ENCODE measurements around the gene CD300A. TPM values are rescaled to one million over a fixed set of nuclear protein-coding genes. Genes with fewer than 3 reads are reported as not detected.

Gene CD300A
- 0.34 and 0.71 TPM in 2 replicates for total RNA-seq

DNA sequence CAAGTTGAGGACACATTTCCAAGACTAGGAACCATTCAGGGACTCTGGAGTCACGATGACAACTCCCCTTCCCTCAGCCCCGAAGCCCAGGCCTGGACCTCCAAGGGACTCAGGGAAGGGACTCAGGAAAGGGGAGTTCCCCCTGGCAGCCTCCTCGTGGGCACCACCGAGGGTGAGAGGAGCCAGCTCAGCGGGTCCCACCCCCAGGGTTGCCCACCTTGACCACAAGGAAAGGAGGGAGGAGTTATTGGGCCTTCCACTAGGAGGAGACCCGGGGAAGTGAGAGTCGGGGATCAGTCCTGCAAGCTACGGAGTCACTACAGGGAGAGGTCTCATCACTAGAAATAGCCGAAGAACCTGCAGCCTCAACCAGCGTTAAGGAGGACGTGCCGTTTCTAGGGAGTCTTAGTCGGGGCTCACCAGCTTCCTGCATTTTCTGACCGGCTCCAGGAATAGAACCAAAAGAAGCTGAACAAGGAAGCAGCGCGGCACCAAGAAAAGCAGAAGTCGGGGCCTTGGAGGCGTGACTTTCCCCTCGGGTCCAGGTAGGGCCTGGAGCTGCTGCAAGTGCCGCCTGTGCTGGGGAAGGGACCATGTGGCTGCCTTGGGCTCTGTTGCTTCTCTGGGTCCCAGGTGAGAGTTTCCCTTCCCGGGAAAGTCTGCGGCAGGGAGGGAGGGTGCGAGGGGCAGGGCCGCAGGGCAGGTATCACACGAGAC lies at the start of gene CD300A:
CD300A (plus strand) TSS at position 524 of the 717 bp plus-strand sequence; CDS start at position 594, 70 bp downstream.
- TF ChIP-seq, protein P1, sequence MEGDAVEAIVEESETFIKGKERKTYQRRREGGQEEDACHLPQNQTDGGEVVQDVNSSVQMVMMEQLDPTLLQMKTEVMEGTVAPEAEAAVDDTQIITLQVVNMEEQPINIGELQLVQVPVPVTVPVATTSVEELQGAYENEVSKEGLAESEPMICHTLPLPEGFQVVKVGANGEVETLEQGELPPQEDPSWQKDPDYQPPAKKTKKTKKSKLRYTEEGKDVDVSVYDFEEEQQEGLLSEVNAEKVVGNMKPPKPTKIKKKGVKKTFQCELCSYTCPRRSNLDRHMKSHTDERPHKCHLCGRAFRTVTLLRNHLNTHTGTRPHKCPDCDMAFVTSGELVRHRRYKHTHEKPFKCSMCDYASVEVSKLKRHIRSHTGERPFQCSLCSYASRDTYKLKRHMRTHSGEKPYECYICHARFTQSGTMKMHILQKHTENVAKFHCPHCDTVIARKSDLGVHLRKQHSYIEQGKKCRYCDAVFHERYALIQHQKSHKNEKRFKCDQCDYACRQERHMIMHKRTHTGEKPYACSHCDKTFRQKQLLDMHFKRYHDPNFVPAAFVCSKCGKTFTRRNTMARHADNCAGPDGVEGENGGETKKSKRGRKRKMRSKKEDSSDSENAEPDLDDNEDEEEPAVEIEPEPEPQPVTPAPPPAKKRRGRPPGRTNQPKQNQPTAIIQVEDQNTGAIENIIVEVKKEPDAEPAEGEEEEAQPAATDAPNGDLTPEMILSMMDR (IDR thresholded peaks at IDR 0.05): no peak
- H3K27ac Mint-ChIP-seq: peak within 1 kb of the TSS; percentile 4
- peak; percentile 51 for ATAC-seq (ENCODE audit: low read depth)
- intact Hi-C loops (cut with micrococcal nuclease): loop anchor here (2.0 kb wide), 1 partner anchor 67 kb away; no protein-coding TSS in a partner anchor
- H3K27me3 Mint-ChIP-seq: peaks cover 6% of the 10 kb centered on the region
- DNase-seq: peak; percentile 35
- no peaks in the 10 kb centered on the region for H3K9me3 Mint-ChIP-seq
- ChIA-PET POLR2A (interaction anchor here (0.9 kb wide), 2 partner anchors 62 to 252 kb away, joined by 3 read pairs; no protein-coding TSS in a partner anchor), CTCF (interaction anchor here (0.8 kb wide), 1 partner anchor 21 kb away, joined by 3 read pairs; no protein-coding TSS in a partner anchor)
- H3K4me1 Mint-ChIP-seq: peaks cover 22% of the 10 kb centered on the region
- no peaks in the 10 kb centered on the region for H3K36me3 Mint-ChIP-seq (ENCODE audit: low read depth)
- peak within 1 kb of the TSS; percentile 82 for H3K4me3 Mint-ChIP-seq

DNA sequence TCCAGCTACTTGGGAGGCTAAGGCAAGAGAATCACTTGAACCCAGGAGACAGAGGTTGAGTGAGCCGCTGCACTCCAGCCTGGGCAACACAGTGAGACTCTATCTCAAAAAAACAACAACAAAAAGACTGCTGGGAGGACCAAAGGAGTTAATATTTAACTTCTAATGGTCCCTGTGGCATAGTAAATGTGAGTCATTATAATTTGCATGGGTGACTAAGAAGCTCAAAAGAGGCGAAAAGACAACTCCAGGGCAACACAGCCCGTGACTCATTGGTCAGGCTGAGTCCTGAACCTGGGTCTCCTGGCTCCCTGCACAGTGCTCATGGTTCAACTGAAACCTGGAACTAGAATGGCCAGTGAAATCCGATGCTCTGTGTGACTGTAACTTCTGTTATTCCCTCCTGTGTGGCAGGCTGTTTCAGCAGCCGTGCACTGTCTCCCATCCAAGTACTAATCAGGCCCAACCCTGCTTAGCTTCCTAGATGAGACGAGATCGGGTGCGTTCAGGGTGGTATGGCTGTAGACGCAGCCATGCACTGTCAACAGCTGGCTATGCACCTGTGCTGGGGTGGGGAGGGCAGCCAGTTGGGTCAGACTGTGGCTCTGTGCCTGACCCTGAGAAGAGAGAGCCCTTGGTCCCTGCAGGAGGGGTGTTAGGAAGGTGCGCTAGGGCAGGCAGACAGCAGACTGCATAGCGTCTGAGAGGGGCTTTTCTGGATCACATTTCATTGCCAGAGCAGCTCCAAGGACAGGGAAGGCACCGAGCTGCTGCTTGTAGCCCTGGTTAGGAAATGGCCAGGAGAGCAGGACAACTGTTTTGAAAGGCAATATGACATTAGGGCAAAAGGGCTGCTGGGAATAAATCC lies 49.0 kb upstream of the CD300A start:
- no peak for DNase-seq
- peak; percentile 83 for ATAC-seq (ENCODE audit: low read depth)
- no peaks in the 10 kb centered on the region for H3K36me3 Mint-ChIP-seq (ENCODE audit: low read depth)
- ChIA-PET POLR2A (interaction anchor here (0.6 to 3.1 kb wide), 4 partner anchors 11 to 38 kb away, joined by 3 to 34 read pairs (median 4); partner anchors contain the start of gene GPRC5C), CTCF (interaction anchor here (1.4 to 1.5 kb wide), 2 partner anchors 36 to 38 kb away, joined by 4 to 5 read pairs; no protein-coding TSS in a partner anchor)
- peaks cover 1% of the 10 kb centered on the region for H3K9me3 Mint-ChIP-seq
- H3K4me1 Mint-ChIP-seq: peaks cover 25% of the 10 kb centered on the region
- peaks cover 8% of the 10 kb centered on the region for H3K27me3 Mint-ChIP-seq
- TF ChIP-seq, protein P1 (IDR thresholded peaks at IDR 0.05): no peak
- intact Hi-C loops (cut with micrococcal nuclease): loop anchor here (1.0 kb wide), 1 partner anchor 13 kb away; no protein-coding TSS in a partner anchor
- no peak overlapping the region for H3K4me3 Mint-ChIP-seq
- peak overlapping the region; percentile 32 for H3K27ac Mint-ChIP-seq

DNA sequence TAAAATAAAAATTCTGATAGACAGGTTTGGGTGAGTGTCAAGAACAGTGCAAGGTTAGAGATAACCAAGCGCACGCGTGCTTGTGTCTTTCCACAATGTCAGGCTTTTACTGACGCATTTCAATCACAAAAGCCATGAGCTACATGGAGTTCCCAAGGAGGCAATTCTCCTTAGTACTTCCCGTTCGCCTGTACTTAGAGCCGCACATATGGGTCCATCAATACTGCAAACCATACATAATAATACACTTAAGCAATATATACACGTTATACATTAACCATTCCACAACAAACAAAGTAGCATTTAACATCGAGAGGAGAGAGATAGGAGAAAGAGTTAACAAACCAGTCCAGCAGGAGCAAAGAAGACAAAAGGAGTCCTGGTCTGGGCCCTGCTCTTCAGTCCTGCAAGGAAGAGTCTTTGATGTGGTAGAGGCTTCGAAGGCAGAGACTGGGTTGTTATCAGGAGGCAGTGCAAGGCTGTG lies 46.5 kb upstream of the CD300A start:
- ChIA-PET POLR2A (interaction anchor here (0.7 kb wide), 1 partner anchor 12 kb away, joined by 4 read pairs; no protein-coding TSS in a partner anchor), CTCF (no interaction called here)
- DNase-seq (no peak), ATAC-seq (ENCODE audit: low read depth) (no peak)
- TF ChIP-seq, protein P1 (IDR thresholded peaks at IDR 0.05): no peak
- Mint-ChIP-seq H3K36me3 (ENCODE audit: low read depth) (no peaks in the 10 kb centered on the region), H3K4me3 (no peak overlapping the region), H3K9me3 (peaks cover 3% of the 10 kb centered on the region), H3K4me1 (peaks cover 19% of the 10 kb centered on the region), H3K27ac (no peak overlapping the region), H3K27me3 (peaks cover 14% of the 10 kb centered on the region)
- intact Hi-C loops (cut with micrococcal nuclease): no loop called here

DNA sequence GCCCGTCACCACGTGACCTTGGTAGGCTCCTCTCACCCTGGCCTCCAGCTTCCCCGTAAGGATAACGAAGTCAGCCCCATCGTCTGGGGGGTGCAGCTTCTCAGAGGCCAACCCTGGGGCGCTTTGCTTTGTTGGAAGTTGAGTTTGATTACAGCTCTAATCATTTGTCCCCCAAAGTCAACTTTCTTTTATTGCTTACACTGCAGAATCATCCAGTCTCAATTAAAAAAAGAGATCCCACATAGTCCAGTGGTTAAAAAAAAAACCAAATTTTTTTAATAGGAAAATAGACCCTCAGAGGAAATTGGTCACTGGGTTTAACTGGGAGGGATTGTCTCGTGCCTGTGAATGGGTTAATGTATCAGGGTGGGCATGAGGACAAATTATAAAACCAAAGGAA lies 42.3 kb upstream of the CD300A start:
- H3K9me3 Mint-ChIP-seq: peaks cover 3% of the 10 kb centered on the region
- intact Hi-C loops (cut with micrococcal nuclease): no loop called here
- TF ChIP-seq, protein P1 (IDR thresholded peaks at IDR 0.05): no peak
- H3K36me3 Mint-ChIP-seq (ENCODE audit: low read depth): no peaks in the 10 kb centered on the region
- no peak overlapping the region for H3K4me3 Mint-ChIP-seq
- CTCF ChIA-PET: interaction anchor here (1.0 kb wide), 1 partner anchor 45 kb away, joined by 3 read pairs; no protein-coding TSS in a partner anchor
- no peaks in the 10 kb centered on the region for H3K4me1 Mint-ChIP-seq
- H3K27ac Mint-ChIP-seq: no peak overlapping the region
- H3K27me3 Mint-ChIP-seq: peaks cover 28% of the 10 kb centered on the region
- POLR2A ChIA-PET: no interaction called here
- ATAC-seq (ENCODE audit: low read depth) (no peak), DNase-seq (no peak)
